HG03103 (cell line): ENCODE results near the gene GLIPR1L2.
"Not testable (repeated sequence)": the region's sequence is repeated elsewhere in the genome, so short reads cannot be mapped to it uniquely, and the experiment has no call there.

Experiments used
- ATAC-seq: cut with Tn5 transposase; IDR thresholded peaks from one replicate; pipeline ENCODE4 v1.9.1; 2021; ENCODE audit warnings: low read depth; ENCODE audit not compliant: unreplicated experiment

GLIPR1L2 gene

DNA sequence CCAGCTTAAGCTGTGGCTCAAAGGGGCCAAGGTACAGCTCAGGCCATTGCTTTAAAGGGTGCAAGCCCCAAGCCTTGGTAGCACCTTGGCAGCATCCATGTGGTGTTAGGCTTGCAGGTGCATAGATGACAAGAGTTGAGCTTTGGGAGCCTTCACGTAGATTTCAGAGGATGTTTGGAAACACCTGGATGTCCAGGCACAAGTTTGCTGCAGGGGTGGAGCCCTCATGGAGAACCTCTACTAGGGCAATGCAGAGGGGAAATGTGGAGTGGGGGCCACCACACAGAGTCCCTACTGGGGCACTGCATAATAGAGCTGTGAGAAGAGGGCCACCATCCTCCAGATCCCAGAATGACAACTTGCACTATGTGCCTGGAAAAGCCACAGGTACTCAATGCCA lies 37.9 kb downstream of the GLIPR1L2 start:
- no peak for ATAC-seq

DNA sequence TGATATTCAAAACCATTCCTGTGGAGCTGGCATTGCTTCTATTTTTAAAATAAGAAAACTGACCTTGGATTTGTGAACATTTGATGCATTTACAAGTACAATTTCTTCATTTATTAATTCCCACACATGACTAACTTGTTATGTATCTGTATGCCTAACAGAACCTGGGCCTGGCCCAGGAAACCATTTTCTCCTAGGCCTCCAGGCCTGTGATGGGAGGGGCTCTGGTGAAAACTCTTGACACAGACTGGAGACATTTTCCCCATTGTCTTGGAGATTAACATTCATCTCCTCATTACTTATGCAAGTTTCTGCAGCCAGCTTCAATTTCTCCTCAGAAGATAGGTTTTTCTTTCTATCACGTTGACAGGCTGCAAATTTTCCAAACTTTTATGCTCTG lies 42.0 kb downstream of the GLIPR1L2 start:
- no peak for ATAC-seq

DNA sequence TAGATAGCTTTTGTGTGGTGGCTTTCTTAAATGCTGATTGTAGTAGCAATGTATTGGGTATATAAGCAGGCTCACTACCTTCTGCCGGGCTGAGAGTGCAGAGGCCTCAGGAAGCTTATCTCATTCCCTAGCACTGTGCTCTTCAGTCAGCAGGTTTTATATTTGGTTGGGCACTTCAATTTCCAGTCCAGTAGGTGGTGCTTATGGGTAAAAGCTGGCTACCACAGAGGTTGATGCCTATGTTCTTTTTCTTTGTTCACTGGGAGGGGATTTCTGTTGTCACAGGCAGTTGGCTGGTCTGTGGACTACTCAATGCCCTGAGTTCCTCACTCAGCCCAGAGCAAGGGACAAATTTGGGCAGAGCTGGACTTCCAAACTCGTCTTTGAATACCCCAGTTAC lies 46.7 kb downstream of the GLIPR1L2 start:
- peak; percentile 86 for ATAC-seq

DNA sequence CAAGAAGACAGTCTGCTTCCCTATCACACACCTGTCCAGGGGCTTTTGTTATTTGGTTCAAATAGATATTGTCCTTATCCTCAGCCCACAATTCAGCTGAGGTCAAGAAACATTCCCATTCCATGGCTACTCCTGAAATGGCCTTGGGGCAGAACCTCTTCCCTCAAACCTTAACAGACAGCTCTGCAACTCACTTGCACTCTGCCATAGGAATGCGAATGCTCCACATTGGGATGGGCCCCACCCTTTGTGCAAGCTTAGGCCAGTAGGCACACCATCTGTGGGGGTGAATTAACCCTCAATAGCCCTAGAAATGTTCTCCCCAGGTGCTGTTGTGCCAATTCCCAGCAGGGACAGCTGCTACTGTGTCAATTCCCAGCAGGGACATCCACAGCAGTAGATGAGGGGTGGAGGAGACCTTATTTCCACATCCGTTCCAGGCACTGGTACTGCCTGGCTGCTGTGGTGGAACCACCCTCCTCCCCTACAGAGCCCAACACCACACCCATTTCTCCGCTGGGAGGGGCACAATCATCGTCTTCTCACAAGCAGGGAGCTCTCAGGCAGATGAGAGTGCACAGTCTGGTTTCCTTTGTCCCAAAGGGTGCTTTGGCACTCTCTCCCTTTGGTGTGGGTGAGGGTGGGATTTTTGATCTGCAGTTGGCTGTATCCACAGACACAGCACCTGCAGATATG lies 47.3 kb downstream of the GLIPR1L2 start:
- no peak for ATAC-seq

DNA sequence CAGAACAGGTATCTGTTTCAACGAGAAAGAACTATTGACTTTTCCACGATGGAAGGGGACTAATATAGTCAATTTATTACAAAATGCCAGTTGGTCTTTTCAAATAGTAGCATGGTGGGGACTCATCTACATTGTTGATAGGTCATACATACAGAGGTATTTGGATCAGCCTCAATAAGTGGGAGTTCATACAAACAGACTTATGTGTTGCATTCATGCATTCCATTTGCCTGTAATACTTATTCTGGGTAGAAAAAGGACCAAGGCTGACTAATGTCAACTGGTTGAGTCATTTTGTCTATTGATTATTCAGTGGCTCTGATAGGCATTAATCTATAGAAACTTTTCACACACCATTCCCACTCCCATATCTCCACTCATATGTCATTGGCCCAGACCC lies 48.2 kb downstream of the GLIPR1L2 start:
- no peak for ATAC-seq

DNA sequence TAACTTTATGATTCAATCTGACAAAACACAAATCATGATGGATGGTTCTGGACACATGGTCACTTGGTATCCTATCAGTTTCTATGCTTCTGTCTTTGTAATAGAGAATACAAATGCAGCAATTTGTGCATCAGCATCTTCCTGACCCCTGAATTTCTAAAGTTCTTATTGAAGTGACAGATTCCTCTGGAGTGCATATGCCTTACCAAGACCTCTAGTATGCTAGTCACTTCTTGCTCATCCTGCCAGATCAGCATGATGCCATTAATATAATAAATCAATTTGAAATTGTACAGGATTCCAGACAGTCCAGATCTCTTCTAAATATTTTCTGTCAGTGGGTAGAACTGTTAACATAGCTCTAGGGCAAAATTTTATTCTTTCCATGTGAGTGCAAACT lies 49.0 kb downstream of the GLIPR1L2 start:
- no peak for ATAC-seq

DNA sequence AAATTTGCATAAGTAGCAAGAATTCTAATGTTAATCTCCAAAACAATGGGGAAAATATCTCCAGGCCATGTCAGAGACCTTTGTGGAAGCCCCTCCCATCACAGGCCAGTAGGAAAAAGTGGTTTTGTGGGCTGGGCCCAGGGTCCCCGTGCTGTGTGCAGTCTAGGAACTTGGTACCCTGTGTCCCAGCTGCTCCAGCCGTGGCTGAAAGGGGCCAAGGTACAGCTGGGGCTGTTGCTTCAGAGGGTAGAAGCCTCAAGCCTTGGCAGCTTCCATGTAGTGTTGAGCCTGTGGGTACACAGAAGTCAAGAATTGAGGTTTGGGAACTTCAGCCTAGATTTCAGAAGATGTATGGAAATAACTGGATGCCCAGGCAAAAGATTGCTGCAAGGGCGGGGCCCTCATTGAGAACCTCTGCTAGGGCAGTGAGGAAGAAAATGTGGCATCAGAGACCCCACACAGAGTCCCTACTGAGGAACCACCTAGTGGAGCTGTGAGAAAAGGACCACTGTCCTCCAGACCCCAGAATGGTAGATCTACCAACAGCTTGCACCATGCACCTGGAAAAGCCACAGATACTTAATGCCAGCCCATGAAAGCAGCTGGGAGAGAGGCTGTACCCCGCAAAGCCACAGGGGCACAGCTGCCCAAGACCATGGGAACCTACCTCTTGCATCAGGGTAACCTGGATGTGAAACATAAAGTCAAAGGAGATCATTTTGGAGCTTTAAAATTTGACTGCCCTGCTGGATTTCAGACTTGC lies 51.0 kb downstream of the GLIPR1L2 start:
- ATAC-seq, result not testable (repeated sequence)

DNA sequence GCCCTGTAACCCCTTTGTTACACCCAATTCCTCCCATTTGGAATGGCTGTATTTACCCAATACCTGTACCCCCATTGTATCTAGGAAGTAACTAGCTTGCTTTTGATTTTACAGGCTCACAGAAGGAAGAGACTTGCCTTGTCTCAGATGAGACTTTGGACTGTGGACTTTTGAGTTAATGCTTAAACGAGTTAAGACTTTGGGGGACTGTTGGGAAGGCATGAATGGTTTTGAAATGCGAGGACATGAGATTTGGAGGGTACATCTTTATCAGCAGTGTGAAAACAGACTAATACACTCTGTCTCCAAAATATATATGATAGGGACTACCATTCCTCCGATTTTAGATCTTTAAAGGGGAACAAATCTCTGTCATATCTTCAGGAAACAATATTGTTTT lies 51.6 kb downstream of the GLIPR1L2 start:
- ATAC-seq, result not testable (repeated sequence)

DNA sequence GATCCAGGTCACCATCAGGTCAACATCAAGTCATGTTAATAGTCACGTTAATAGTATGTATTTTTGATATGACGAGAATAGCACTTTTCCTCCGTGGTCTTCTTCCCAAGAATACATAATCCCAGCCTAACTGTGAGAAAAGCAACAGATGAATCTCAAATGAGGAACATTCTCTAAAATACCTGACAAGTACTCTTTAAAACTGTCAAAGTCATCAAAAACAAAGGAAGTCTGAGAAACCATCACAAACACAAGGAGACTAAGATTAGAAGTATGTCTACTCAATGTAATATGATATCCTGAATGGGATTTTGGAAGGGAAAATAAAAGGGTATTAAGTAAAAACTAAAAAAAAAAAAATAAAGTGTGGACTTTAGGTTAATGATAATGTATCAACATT lies 52.8 kb downstream of the GLIPR1L2 start:
- ATAC-seq, result no peak

DNA sequence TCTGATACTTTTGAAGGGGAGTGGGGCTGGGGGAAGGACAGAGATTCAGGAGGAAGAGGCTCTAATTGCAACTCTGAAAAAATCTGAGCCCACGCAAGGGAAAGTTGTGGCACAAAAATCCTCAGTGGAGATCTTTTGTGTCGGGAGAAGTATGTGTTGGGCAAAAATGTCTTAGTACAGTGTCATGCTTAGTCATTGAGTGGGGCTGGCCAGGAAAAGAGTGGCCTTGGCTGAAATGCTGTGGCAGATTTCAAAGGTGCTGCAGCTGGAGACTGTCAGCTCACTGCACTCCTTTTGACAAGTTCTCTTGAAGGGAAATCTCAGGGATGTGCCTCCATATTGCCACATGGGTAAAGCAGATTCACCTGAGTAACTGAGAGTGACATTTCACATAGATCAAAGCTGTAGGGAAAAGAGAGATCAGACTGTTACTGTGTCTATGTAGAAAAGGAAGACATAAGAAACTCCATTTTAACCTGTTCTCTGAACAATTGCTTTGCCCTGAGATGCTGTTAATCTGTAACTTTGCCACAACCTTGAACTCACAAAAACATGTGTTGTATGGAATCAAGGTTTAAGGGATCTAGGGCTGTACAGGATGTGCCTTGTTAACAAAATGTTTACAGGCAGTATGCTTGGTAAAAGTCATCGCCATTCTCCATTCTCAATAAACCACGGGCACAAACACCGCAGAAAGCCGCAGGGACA lies 53.7 kb downstream of the GLIPR1L2 start:
- no peak for ATAC-seq

DNA sequence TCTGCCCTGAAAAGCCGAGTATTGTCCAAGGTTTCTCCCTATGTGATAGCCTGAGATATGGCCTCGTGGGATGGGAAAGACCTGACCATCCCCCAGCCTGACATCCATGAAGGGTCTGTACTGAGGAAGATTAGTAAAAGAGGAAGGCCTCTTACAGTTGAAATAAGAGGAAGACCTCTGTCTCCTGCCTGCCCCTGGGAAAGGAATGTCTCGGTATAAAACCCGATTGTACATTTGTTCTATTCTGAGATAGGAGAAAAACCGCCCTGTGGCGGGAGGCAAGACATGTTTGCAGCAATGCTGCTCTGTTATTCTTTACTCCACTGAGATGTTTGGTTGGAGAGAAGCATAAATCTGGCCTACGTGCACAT lies 54.2 kb downstream of the GLIPR1L2 start:
- ATAC-seq, result not testable (repeated sequence)

DNA sequence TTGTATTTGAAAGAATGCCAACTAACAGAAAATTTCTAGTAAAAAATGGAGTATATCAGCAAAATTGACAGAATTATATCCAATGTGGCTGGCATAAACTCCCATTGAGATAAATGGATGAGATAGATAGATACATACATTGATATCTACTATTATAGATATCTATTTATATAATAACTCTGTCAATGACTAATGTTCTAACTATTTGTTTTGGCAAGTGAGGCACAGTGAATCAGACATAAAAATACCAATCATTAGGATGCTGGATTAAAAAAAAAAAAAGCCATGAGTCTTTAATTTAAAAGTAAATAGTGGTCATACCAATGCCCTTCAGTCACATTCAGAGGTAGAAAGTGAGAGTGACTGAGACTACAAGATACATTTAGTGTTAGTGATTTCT lies 56.0 kb downstream of the GLIPR1L2 start:
- ATAC-seq, result no peak

DNA sequence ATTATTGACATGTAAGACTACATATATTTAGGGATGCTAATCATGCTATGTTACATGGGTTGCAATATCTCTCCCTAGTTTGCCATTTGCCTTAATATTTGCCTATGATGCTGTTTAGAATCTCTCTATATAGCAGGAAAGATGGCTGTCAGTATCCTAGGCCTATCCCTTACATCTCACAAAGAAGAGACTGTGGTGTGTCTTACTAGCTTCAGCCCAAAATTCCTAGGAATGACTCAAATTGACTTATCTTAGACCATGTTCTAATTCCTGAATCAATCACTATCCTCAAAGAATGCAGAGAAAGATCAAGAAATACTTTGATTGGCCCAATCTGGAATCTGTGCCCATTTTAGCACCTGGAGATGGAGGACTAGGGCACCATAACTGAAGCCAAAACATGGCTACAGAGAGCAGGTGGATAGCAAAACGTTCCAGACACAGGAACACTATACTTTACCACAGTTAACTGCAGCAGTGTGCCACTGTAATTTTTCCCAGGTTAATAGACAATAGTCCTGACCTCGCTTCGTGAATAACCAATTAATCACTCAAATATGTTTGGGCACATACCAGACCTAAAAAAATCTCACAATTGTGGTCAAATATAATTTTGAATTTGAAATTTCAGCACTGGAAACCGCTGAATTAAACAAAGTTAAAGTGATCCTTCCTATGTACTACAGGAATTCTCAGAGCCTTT lies 57.0 kb downstream of the GLIPR1L2 start:
- no peak for ATAC-seq

DNA sequence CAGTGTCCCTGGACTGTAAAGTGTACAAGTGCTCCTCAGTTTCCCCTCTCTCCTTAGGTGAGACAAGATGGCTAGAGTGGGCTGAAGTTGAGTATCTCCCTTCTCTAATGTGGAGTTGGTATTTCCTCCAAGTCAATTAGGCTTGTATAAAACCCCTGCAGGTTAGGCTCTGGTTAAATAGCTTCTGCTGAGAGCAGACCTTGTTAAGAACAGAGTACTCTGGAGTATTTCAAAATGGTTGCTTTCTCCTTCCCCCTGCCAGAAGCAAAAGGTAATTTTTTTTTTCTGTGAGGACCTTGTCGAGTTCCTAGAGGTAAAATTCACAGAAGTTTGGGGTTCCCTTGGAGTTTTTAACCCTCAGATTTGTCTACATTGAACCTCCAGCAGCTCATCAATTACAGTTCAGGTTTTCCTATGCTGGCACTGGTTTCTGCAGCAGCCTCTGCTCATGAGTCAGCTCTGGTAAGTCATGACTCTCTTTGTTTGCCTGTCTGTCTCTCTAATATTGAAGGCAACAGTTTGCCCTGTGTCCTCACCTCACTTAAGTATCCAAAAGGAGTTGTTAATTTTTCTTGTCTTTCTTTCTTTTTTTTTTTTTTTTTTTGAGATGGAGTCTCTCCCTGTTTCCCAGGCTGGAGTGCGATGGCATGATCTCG lies 61.9 kb downstream of the GLIPR1L2 start:
- no peak for ATAC-seq

DNA sequence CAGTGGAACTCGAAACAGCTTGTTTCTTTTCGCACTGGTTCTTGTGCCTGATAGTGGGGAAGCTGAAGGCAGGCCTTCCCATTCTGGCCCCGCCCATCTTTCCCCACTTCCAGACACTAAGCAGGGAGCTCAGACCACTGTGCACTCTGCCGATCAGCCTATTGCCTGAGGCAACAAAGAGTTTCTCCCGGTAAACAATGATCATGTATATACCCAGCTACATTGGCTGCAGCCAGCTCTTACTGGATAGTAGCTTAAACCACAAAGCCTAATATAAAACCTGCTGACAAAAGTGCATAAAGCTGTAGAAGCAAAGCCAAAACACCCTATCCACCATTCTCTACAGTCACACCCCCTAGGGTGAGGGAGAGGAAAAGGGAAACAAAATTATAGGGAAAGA lies 65.0 kb downstream of the GLIPR1L2 start:
- no peak for ATAC-seq

DNA sequence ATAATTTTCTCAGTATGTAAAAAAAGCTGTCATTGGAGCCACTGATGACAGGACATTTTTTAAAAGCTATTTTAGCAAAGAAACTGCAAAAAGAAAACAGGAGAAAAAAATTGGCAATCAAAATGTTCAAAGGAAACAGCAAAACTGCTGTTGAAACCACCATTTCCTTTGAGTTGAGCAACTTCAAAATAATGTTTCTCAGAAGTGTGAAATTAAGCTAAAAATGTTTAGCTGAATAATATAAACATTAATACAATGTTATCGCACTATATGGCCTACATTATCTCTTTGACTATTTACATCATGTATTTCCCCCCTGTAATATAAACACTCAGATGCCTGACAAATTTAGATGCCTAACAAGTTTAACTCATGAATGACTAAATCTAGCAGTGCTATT lies 66.3 kb downstream of the GLIPR1L2 start:
- ATAC-seq, result no peak

DNA sequence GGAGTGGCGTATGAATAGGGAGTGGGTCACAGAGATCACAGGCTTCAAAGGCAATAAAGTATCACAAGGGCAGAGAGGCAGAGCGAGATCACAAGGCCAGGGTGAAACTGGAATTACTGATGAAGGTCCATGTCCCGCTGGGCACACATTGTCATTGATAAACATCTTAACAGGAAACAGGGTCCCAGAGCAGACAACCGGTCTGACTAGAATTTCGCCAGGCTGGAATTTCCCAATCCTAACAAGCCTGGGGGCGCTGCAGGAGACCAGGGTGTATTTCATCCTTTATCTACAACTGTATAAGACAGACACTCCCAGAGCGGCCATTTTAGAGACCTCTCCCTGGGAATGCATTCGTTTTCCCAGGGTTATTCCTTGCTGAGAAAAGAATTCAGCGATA lies 67.0 kb downstream of the GLIPR1L2 start:
- not testable (repeated sequence) for ATAC-seq

DNA sequence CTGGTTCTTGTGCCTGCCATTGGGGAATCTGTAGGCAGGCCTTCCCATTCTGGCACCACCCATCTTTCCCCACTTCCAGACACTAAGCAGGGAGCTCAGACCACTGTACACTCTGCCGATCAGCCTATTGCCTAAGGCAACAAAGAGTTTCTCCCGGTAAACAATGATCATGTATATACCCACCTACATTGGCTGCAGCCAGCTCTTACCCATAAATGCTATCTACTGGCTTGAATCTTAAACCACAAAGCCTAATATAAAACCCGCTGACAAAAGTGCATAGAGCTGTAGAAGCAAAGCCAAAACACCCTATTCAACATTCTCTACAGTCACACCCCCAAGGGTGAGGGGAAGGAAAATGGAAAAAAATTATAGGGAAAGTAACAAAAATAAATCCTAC lies 68.9 kb downstream of the GLIPR1L2 start:
- no peak for ATAC-seq

DNA sequence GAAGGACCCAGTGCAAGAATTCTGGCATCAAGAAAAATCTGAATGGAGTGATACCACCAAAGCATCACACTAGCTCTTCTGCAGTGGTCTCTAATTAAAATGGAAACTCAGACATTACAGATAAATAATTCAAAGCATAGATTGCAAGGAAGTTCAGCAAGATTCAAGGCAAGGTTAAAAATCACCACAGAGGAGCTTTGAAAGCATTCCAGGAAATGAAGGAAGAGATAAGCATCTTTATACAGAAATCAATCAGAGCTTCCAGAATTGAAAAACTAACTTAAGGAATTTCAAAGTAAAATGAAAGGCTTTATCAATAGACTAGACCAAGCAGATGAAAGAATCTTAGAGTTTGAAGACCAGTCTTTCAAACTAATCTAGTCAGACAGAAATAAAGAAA lies 69.3 kb downstream of the GLIPR1L2 start:
- no peak for ATAC-seq
